DOHH2 (cell line): ENCODE results near the gene FXYD3.

Experiments
- H3F3A ChIP-seq: fragments of 200-600 bp; sonication (generic), shearing (Covaris generic); 2 replicates; pipeline ENCODE4 v1.6.0; 2016; ENCODE audit warnings: antibody characterized with exemption, mild to moderate bottlenecking; ENCODE audit not compliant: control insufficient read depth, insufficient read depth
- H3K27ac ChIP-seq: fragments of 200-600 bp; sonication (generic); 2 replicates; pipeline ENCODE4 v1.5.1; 2014; ENCODE audit warnings: low read depth, mild to moderate bottlenecking, low read length, moderate library complexity
- H3K27me3 ChIP-seq: fragments of 200-600 bp; sonication (generic); 2 replicates; pipeline ENCODE4 v1.6.1; 2014; ENCODE audit warnings: mild to moderate bottlenecking, low read length, mixed read lengths; ENCODE audit not compliant: control insufficient read depth
- H3K36me3 ChIP-seq: fragments of 200-600 bp; sonication (generic); 2 replicates; pipeline ENCODE4 v1.6.1; 2014; ENCODE audit warnings: mild to moderate bottlenecking, low read length, moderate library complexity, mixed read lengths; ENCODE audit not compliant: control insufficient read depth
- H3K4me1 ChIP-seq: fragments of 200-600 bp; sonication (generic); 2 replicates; pipeline ENCODE4 v1.6.1; 2014; ENCODE audit warnings: mild to moderate bottlenecking, low read length, mixed read lengths; ENCODE audit not compliant: control insufficient read depth
- H3K4me2 ChIP-seq: fragments of 200-600 bp; sonication (generic); 2 replicates; pipeline ENCODE4 v1.6.0; 2014; ENCODE audit warnings: mild to moderate bottlenecking, low read length, moderate library complexity
- H3K4me3 ChIP-seq: fragments of 200-600 bp; sonication (generic); 2 replicates; pipeline ENCODE4 v1.5.1; 2014; ENCODE audit warnings: mild to moderate bottlenecking, low read length, mixed read lengths
- H3K79me2 ChIP-seq: fragments of 200-600 bp; sonication (generic); 2 replicates; pipeline ENCODE4 v1.6.1; 2014; ENCODE audit warnings: mild to moderate bottlenecking, low read length, mixed read lengths; ENCODE audit not compliant: control insufficient read depth
- H3K9me2 ChIP-seq: fragments of 200-600 bp; sonication (generic); replicated peaks from 2 replicates; pipeline ENCODE4 v1.6.1; 2014; ENCODE audit warnings: mild to moderate bottlenecking, low read length, mixed read lengths; ENCODE audit not compliant: control insufficient read depth
- H3K9me3 ChIP-seq: fragments of 200-600 bp; sonication (generic); 2 replicates; pipeline ENCODE4 v1.6.1; 2014; ENCODE audit warnings: antibody characterized with exemption, low read length, mixed read lengths; ENCODE audit not compliant: control insufficient read depth, insufficient read depth
- H4K20me1 ChIP-seq: fragments of 200-600 bp; sonication (generic); 2 replicates; pipeline ENCODE4 v1.6.0; 2014; ENCODE audit warnings: low read depth, mild to moderate bottlenecking, antibody characterized with exemption, low read length, moderate library complexity; ENCODE audit not compliant: control insufficient read depth, insufficient read depth
- EZH2phosphoT487 ChIP-seq: fragments of 200-600 bp; sonication (generic); IDR thresholded peaks from 2 replicates; pipeline ENCODE4 v1.6.1; 2017; ENCODE audit warnings: borderline replicate concordance, mild to moderate bottlenecking, antibody characterized with exemption, low read length, moderate library complexity, mixed read lengths
- TF ChIP-seq, protein P1 (sequence below): fragments of 200-600 bp; sonication (generic); IDR thresholded peaks from one replicate; pipeline ENCODE4 v1.5.1; 2014; ENCODE audit warnings: antibody characterized with exemption, mild to moderate bottlenecking, low read depth, low read length; ENCODE audit not compliant: poor library complexity, severe bottlenecking

FXYD3 gene

DNA sequence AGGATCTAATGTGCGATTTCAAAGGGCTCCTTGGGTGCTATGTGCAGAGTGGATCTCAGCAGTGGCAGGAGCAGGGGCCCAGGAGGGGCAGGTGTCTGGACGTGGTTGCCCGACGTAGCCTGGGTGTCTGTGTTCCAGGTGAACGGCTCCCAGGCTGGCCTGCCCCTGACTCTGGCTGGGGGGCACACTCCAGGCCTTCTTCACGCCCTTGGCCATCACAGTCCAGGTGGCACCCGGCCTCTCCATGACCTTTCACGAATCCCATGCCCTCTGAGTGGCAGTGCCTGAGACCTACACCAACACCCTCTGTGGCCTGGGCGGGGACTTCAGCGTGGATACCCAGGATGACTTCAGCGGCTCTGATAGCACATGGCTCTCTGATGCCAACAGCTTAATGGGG, 11.3 kb upstream of the FXYD3 start:
- H3K4me3 ChIP-seq = no peak overlapping the region
- no peaks in the 10 kb centered on the region for H3K79me2 ChIP-seq
- H3K9me2 ChIP-seq = no peaks in the 10 kb centered on the region
- H3K27me3 ChIP-seq = no peaks in the 10 kb centered on the region
- no peaks in the 10 kb centered on the region for H3K36me3 ChIP-seq
- TF ChIP-seq, protein P1, sequence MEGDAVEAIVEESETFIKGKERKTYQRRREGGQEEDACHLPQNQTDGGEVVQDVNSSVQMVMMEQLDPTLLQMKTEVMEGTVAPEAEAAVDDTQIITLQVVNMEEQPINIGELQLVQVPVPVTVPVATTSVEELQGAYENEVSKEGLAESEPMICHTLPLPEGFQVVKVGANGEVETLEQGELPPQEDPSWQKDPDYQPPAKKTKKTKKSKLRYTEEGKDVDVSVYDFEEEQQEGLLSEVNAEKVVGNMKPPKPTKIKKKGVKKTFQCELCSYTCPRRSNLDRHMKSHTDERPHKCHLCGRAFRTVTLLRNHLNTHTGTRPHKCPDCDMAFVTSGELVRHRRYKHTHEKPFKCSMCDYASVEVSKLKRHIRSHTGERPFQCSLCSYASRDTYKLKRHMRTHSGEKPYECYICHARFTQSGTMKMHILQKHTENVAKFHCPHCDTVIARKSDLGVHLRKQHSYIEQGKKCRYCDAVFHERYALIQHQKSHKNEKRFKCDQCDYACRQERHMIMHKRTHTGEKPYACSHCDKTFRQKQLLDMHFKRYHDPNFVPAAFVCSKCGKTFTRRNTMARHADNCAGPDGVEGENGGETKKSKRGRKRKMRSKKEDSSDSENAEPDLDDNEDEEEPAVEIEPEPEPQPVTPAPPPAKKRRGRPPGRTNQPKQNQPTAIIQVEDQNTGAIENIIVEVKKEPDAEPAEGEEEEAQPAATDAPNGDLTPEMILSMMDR = no peak
- TF ChIP-seq EZH2phosphoT487 = no peak
- H3K4me1 ChIP-seq = no peaks in the 10 kb centered on the region
- H3K4me2 ChIP-seq = no peak overlapping the region
- no peak overlapping the region for H3K27ac ChIP-seq
- H3F3A ChIP-seq = peaks cover 4% of the 10 kb centered on the region
- peaks cover 8% of the 10 kb centered on the region; the same call in 1 of the 2 replicates for H3K9me3 ChIP-seq
- no peaks in the 10 kb centered on the region for H4K20me1 ChIP-seq

DNA sequence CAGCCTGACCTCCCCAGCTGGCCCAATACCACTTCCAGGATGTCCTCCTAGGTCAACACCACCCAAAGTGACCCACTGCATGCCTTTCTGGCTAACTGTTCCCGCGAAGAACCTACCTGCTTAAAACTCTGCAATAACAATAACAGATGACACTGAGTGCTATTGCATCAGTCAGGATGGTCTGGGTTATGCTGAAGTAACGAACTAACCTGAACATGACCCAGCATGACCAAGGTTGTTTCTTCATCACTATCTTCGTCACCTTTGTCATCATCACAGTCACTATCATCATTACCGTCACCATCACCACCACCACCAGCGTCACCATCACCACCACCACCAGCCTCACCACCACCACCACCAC, 10.6 kb upstream of the FXYD3 start:
- TF ChIP-seq, protein P1 = no peak
- no peak for TF ChIP-seq EZH2phosphoT487
- H3K27ac ChIP-seq = no peak overlapping the region
- H3K9me2 ChIP-seq = no peaks in the 10 kb centered on the region

DNA sequence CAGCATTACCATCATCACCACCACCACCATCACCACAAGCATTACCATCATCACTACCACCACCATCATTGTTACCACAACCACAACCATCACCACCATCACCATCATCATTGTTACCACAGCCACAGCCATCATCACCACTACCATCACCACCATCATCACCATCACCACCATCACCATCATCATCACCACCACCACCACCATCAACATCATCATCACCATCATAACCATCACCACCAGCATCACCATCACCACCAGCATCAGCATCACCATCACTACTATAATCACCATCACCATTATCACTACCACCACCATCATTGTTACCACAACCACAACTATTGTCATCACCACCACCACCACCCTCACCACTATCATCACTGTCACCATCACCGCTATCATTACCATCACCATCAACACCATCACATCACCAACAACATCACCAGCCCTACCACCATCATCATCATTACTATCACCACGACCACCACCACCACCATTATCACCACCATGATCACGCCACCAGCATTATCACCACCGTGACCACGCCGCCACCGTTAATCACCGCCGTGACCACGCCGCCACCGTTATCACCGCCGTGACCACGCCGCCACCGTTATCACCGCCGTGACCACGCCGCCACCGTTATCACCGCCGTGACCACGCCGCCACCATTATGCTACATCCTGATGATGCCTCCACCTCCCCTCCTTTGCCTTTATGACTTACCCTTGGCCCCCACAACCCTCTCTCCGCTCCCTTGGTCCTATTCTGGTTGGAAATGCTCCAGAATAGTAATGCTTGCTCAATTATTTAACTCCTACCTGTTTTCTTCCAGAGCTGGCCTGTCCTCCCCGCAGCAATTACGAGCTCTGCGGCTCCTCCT, 10.0 kb upstream of the FXYD3 start:
- Histone ChIP-seq H3K27me3 (no peaks in the 10 kb centered on the region), H3K36me3 (no peaks in the 10 kb centered on the region), H3K9me2 (no peaks in the 10 kb centered on the region), H3K4me2 (no peak overlapping the region), H3F3A (peaks cover 4% of the 10 kb centered on the region), H3K4me3 (no peak overlapping the region), H3K9me3 (peaks cover 8% of the 10 kb centered on the region; the same call in 1 of the 2 replicates), H3K79me2 (no peaks in the 10 kb centered on the region), H3K4me1 (no peaks in the 10 kb centered on the region), H3K27ac (no peak overlapping the region), H4K20me1 (no peaks in the 10 kb centered on the region)
- TF ChIP-seq, protein P1 = no peak
- no peak for TF ChIP-seq EZH2phosphoT487

More for the DNA sequence above, 10.6 kb upstream of the FXYD3 start:
- H3K4me2 ChIP-seq = no peak overlapping the region
- no peaks in the 10 kb centered on the region for H3K79me2 ChIP-seq
- H3K9me3 ChIP-seq = peaks cover 8% of the 10 kb centered on the region; the same call in 1 of the 2 replicates
- H3K4me1 ChIP-seq = no peaks in the 10 kb centered on the region
- no peak overlapping the region for H3K4me3 ChIP-seq
- peaks cover 4% of the 10 kb centered on the region for H3F3A ChIP-seq
- H4K20me1 ChIP-seq = no peaks in the 10 kb centered on the region
- no peaks in the 10 kb centered on the region for H3K36me3 ChIP-seq
- H3K27me3 ChIP-seq = no peaks in the 10 kb centered on the region
